NB4 (cell line): ENCODE data around the gene LSM2.
"Not testable (repeated sequence)": the region's sequence is repeated elsewhere in the genome, so short reads cannot be mapped to it uniquely, and the experiment has no call there.

Experiments used
- DNase-seq: peaks from one replicate; pipeline ENCODE4 v3.0.0; 2010; ENCODE audit warnings: low read depth
- H3K4me3 ChIP-seq: one replicate; pipeline ENCODE4 v1.5.1; 2011; ENCODE audit warnings: mild to moderate bottlenecking, low read depth, low read length, moderate library complexity
- CTCF ChIP-seq: IDR thresholded peaks from one replicate; pipeline ENCODE4 v1.5.1; 2012; ENCODE audit warnings: low read depth, low read length
- MYC ChIP-seq: IDR thresholded peaks from 2 replicates; pipeline ENCODE4 v1.6.1; 2011; ENCODE audit warnings: low read depth, low read length
- POLR2A ChIP-seq: IDR thresholded peaks from 2 replicates; pipeline ENCODE4 v1.6.1; 2011; ENCODE audit warnings: mild to moderate bottlenecking; ENCODE audit not compliant: insufficient read length; ENCODE audit errors: extremely low read depth
- TF ChIP-seq, protein P1 (sequence below): IDR thresholded peaks from 2 replicates; pipeline ENCODE4 v1.6.1; 2011; ENCODE audit warnings: low read depth, low read length

Gene LSM2

GRCh38 chr6:31794294-31794865 lies 12.4 kb downstream of the LSM2 start:
- peak; percentile 58 for DNase-seq
- peak overlapping the region; percentile 75 for H3K4me3 ChIP-seq
- TF ChIP-seq MYC (no peak), CTCF (no peak), POLR2A (no peak)
- TF ChIP-seq, protein P1, sequence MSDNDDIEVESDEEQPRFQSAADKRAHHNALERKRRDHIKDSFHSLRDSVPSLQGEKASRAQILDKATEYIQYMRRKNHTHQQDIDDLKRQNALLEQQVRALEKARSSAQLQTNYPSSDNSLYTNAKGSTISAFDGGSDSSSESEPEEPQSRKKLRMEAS: no peak

- not testable (repeated sequence) for DNase-seq
- H3K4me3 ChIP-seq: peak overlapping the region; percentile 75
Observed at GRCh38 chr6:31793927-31794245, 12.9 kb downstream of the LSM2 start.

DNA sequence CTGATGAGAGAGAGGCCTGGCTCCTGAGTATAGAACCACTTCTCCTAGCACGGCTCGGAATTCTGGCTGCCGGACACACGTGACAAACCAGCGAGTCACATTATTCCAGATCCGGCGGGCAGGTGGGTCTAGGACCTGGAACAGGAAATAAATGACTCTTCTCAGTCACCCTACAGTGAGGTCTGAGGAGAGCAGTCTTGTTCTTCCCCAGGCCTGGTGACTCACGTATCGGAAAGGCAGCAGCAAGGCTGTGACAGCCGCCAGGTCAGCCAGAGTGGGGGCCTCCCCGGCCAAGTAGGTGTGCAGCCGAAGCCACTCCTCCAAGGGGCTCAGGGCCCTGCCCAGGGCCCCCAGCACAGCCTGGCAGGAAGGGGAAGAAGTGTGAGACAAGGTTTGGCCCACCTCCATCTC lies 14.0 kb downstream of the LSM2 start:
- no peak for DNase-seq
- no peak for TF ChIP-seq CTCF
- no peak for TF ChIP-seq MYC
- TF ChIP-seq, protein P1: no peak
- no peak for TF ChIP-seq POLR2A
- H3K4me3 ChIP-seq: no peak overlapping the region

DNA sequence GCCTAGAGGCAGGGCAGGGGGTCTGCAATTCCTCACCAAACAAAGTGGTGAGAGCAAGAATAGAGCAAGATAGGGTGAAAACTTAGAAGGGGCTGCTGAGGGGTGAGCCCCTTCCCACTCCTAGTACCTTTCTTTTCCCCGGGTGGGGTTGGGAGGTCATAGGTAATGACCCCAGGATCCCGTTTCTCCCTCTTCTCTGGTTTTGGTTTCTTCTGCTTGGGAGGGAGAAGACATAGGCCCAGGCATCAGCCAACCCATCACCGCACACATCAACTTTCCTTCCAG lies 14.7 kb downstream of the LSM2 start:
- no peak for DNase-seq
- H3K4me3 ChIP-seq: no peak overlapping the region
- TF ChIP-seq, protein P1: no peak
- TF ChIP-seq MYC: no peak
- no peak for TF ChIP-seq POLR2A

DNA sequence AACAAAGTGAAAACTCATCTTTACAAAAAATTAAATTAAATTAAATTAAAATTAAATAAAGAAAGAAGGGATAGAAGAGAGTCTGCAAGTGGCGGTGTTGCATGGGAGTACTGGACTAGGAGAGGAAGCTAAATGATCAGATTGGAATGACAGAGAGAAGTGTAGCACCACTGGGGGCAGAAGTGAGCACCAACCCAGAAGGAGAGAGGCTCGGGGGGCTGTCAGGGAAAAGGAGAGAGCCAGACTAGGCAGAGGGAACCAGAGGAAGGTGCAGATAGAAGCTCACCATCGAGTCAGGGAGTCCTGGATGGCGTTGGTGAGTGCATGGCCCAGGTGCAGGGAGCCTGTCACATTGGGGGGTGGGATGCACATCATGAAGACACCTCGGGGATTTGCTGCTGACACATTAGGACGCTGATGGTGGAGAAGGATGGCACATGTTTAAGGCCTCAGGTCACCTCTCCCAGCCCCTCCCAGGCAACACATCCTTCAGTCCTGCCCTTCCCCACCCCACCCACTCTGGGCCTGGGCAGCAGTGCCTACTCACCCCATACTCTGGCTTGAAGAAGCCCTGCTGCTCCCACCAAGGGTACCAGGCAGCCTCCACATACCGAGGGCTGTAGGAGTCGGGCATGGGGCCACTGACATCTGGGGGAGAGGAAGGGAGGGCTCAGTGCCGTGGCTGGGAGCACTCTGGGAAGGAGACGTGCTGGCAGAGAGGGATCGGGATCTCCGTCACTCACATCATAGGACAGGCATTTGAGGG lies 15.3 kb downstream of the LSM2 start:
- TF ChIP-seq CTCF: peak; percentile 92
- TF ChIP-seq POLR2A: no peak
- TF ChIP-seq, protein P1: no peak
- no peak overlapping the region for H3K4me3 ChIP-seq
- DNase-seq: peak; percentile 72

DNA sequence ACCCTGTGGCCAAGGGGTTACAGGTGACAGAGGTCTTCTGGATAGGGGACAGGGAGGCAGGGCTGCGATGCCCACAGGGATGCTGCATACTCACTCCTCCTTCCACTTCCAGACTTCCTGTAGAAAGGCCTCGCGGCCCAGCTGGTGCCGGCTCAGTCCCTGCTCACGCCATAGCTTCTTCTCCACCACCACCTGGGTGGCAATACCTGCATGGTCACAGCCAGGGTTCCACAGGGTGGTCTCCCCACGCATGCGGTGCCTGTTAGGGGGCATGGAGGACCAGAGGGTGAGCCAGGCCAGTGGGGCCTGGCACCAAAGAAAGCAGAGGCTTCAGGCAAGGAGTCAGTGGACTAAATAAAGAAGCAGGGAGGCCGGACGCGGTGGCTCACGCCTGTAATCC lies 21.3 kb downstream of the LSM2 start:
- TF ChIP-seq POLR2A (no peak), CTCF (no peak), MYC (no peak)
- TF ChIP-seq, protein P1: no peak
- H3K4me3 ChIP-seq: no peak overlapping the region
- DNase-seq: no peak
